Measurements from ENCODE around the gene CFH. TPM values are rescaled to one million over a fixed set of nuclear protein-coding genes. Genes with fewer than 3 reads are reported as not detected.

CFH gene
- polyA plus RNA-seq, 6 donors from 2014 or later: 0.09 TPM; not detected in 5

Other genes with a start within 250 kb of the CFH start
- gene KCNT2, start 43.6 kb upstream of the CFH start, polyA plus RNA-seq (ENCODE audit: low read depth in 6 of 6): not detected
- gene CFHR3, start 122.8 kb downstream of the CFH start, polyA plus RNA-seq (ENCODE audit: low read depth in 6 of 6): not detected
- not detected for gene CFHR1, start 167.7 kb downstream of the CFH start, polyA plus RNA-seq (ENCODE audit: low read depth in 6 of 6)
- gene CFHR4, start 236.0 kb downstream of the CFH start, polyA plus RNA-seq (ENCODE audit: low read depth in 6 of 6): not detected